Right atrium auricular region (tissue), 2 donors: ENCODE results near the gene ATP5PF. TPM values are rescaled to one million over a fixed set of nuclear protein-coding genes. Genes with fewer than 3 reads are reported as not detected.

Experiments used
- DNase-seq: peaks from one replicate; pipeline ENCODE4 v3.0.0-alpha.2; 2019; ENCODE audit warnings: low spot score
- H3K27ac ChIP-seq, 2 donors: fragments of 200-600 bp; sonication (generic); 1 replicate in 1 of 2; 2 replicates in 1 of 2; pipeline ENCODE4 v1.5.1; 2016 to 2019
- H3K27me3 ChIP-seq, 2 donors: fragments of 200-600 bp; sonication (generic); one replicate each; pipeline versions ENCODE4 v1.5.1 to v1.6.0; 2017 to 2019
- H3K36me3 ChIP-seq: fragments of 200-600 bp; sonication (generic); one replicate; pipeline ENCODE4 v1.5.1; 2016
- H3K4me1 ChIP-seq, 2 donors: fragments of 200-600 bp; sonication (generic); one replicate each; pipeline versions ENCODE4 v1.5.1 to v1.6.0; 2017 to 2019
- H3K4me3 ChIP-seq, 2 donors: fragments of 200-600 bp; sonication (generic); 1 replicate in 1 of 2; 2 replicates in 1 of 2; pipeline ENCODE4 v1.5.1; 2017 to 2019; ENCODE audit warnings: mild to moderate bottlenecking in 1 of 2, moderate library complexity in 1 of 2
- H3K9me3 ChIP-seq, 2 donors: fragments of 200-600 bp; sonication (generic); one replicate each; pipeline ENCODE4 v1.5.1; 2019
- CTCF ChIP-seq, 2 donors: fragments of 200-600 bp; sonication (generic); IDR thresholded peaks; one replicate each; pipeline ENCODE4 v1.5.1; 2019; ENCODE audit warnings: antibody characterized with exemption in 2 of 2
- total RNA-seq, 2 donors: library from RNA; depleted of rRNA; stranded (reverse); fragments of >200 nt; gene quantifications; one replicate each; pipeline ENCODE4 v1.1.0, GENCODE V29; 2016

The ATP5PF gene
- total RNA-seq, 2 donors from 2014 or later, result 323 to 740 TPM

GRCh38 chr21:25734654-25734903 lies 125 bp downstream of the ATP5PF start:
- TF ChIP-seq CTCF (IDR thresholded peaks at IDR 0.05), result no peak
- Histone ChIP-seq H3K9me3 (no peaks in the 10 kb centered on the region), H3K4me3 (peak overlapping the region; percentile 91 to 98), H3K27ac (peak overlapping the region; percentile 99 to 100), H3K27me3 (no peaks in the 10 kb centered on the region), H3K36me3 (peaks cover 19% of the 10 kb centered on the region), H3K4me1 (peaks cover 0 to 62% of the 10 kb centered on the region in 2 donors)
- no peak for DNase-seq

- peak overlapping the region; percentile 99 to 100 for H3K27ac ChIP-seq
- H3K27me3 ChIP-seq, result no peaks in the 10 kb centered on the region
- no peak for DNase-seq
- no peaks in the 10 kb centered on the region for H3K9me3 ChIP-seq
- peak overlapping the region; percentile 91 to 98 for H3K4me3 ChIP-seq
- no peak for TF ChIP-seq CTCF (IDR thresholded peaks at IDR 0.05)
- peaks cover 24% of the 10 kb centered on the region for H3K36me3 ChIP-seq
- H3K4me1 ChIP-seq, result peaks cover 0 to 63% of the 10 kb centered on the region in 2 donors
These were observed 648 bp downstream of the ATP5PF start for GRCh38 chr21:25733859-25734653.

GRCh38 chr21:25732091-25732760 lies 2.5 kb downstream of the ATP5PF start:
- Histone ChIP-seq H3K4me1 (peaks cover 0 to 68% of the 10 kb centered on the region in 2 donors), H3K36me3 (peaks cover 43% of the 10 kb centered on the region), H3K4me3 (no peak overlapping the region), H3K9me3 (no peaks in the 10 kb centered on the region), H3K27me3 (no peaks in the 10 kb centered on the region), H3K27ac (peak overlapping the region; percentile 99 to 100)
- DNase-seq, result no peak
- TF ChIP-seq CTCF (IDR thresholded peaks at IDR 0.05), result no peak

GRCh38 chr21:25722631-25723030 lies 12.1 kb downstream of the ATP5PF start:
- Histone ChIP-seq H3K36me3 (peaks cover 52% of the 10 kb centered on the region), H3K4me1 (peaks cover 0 to 11% of the 10 kb centered on the region in 2 donors), H3K4me3 (no peak overlapping the region), H3K27ac (peak overlapping the region in 1 of 2 donors; percentile 35), H3K9me3 (no peaks in the 10 kb centered on the region), H3K27me3 (no peaks in the 10 kb centered on the region)
- DNase-seq, result no peak
- no peak for TF ChIP-seq CTCF (IDR thresholded peaks at IDR 0.05)

GRCh38 chr21:25721987-25722386 lies 12.7 kb downstream of the ATP5PF start:
- no peaks in the 10 kb centered on the region for H3K27me3 ChIP-seq
- no peak for DNase-seq
- H3K4me3 ChIP-seq, result no peak overlapping the region
- no peaks in the 10 kb centered on the region for H3K9me3 ChIP-seq
- peak overlapping the region in 1 of 2 donors; percentile 35 for H3K27ac ChIP-seq
- H3K36me3 ChIP-seq, result peaks cover 46% of the 10 kb centered on the region
- no peak for TF ChIP-seq CTCF (IDR thresholded peaks at IDR 0.05)
- peaks cover 0 to 9% of the 10 kb centered on the region in 2 donors for H3K4me1 ChIP-seq
